Glutamatergic neuron (in vitro differentiated cells): Measurements from ENCODE around the gene BRMS1. TPM values are rescaled to one million over a fixed set of nuclear protein-coding genes. Genes with fewer than 3 reads are reported as not detected.
"Not testable (repeated sequence)": the region's sequence is repeated elsewhere in the genome, so short reads cannot be mapped to it uniquely, and the experiment has no call there.

Source experiments
- DNase-seq: peaks from one replicate; pipeline ENCODE4 v3.0.0; 2022
- H3K27ac Mint-ChIP-seq: one replicate; pipeline ENCODE4 v1.8.0; 2020; ENCODE audit warnings: mild to moderate bottlenecking, mixed read lengths, inconsistent platforms; ENCODE audit not compliant: unreplicated experiment
- H3K27me3 Mint-ChIP-seq: one replicate; pipeline ENCODE4 v1.8.0; 2020; ENCODE audit warnings: mild to moderate bottlenecking, moderate library complexity, mixed read lengths, inconsistent platforms; ENCODE audit not compliant: unreplicated experiment
- H3K36me3 Mint-ChIP-seq: one replicate; pipeline ENCODE4 v1.8.0; 2020; ENCODE audit warnings: mild to moderate bottlenecking, mixed read lengths, inconsistent platforms; ENCODE audit not compliant: unreplicated experiment
- H3K4me1 Mint-ChIP-seq: one replicate; pipeline ENCODE4 v1.8.0; 2020; ENCODE audit warnings: mild to moderate bottlenecking, low read depth, mixed read lengths, inconsistent platforms; ENCODE audit not compliant: unreplicated experiment
- H3K4me3 Mint-ChIP-seq: one replicate; pipeline ENCODE4 v1.8.0; 2020; ENCODE audit warnings: mild to moderate bottlenecking, mixed read lengths, inconsistent platforms; ENCODE audit not compliant: unreplicated experiment
- H3K9me3 Mint-ChIP-seq: one replicate; pipeline ENCODE4 v1.8.0; 2020; ENCODE audit warnings: mild to moderate bottlenecking, moderate library complexity, mixed read lengths, inconsistent platforms; ENCODE audit not compliant: unreplicated experiment
- CTCF ChIP-seq: fragments of 200-600 bp; sonication (generic); IDR thresholded peaks from one replicate; pipeline ENCODE4 v1.5.0; 2021; ENCODE audit not compliant: partially characterized antibody, unreplicated experiment
- total RNA-seq: library from RNA; stranded (reverse); fragmentation: NEBNext Ultra II Directional; extraction: Animal tissue kit (Norgen Biotek cat#: 25700); gene quantifications from one replicate; pipeline ENCODE4 v1.2.1, GENCODE V29; 2021; ENCODE audit not compliant: unreplicated experiment

The BRMS1 gene
- total RNA-seq, 1 donor from 2014 or later = 44.0 TPM

GRCh38 chr11:66313321-66314185, 31.4 kb downstream of the BRMS1 start:
- TF ChIP-seq CTCF = peak; percentile 19
- peaks cover 19% of the 10 kb centered on the region for H3K9me3 Mint-ChIP-seq
- peak overlapping the region; percentile 94 for H3K4me3 Mint-ChIP-seq
- H3K27ac Mint-ChIP-seq = peak overlapping the region; percentile 97
- peaks cover 23% of the 10 kb centered on the region for H3K27me3 Mint-ChIP-seq
- H3K4me1 Mint-ChIP-seq = peaks cover 52% of the 10 kb centered on the region
- H3K36me3 Mint-ChIP-seq = no peaks in the 10 kb centered on the region
- DNase-seq = no peak

- TF ChIP-seq CTCF = no peak
Observed at GRCh38 chr11:66312549-66313320, 32.2 kb downstream of the BRMS1 start.

DNA sequence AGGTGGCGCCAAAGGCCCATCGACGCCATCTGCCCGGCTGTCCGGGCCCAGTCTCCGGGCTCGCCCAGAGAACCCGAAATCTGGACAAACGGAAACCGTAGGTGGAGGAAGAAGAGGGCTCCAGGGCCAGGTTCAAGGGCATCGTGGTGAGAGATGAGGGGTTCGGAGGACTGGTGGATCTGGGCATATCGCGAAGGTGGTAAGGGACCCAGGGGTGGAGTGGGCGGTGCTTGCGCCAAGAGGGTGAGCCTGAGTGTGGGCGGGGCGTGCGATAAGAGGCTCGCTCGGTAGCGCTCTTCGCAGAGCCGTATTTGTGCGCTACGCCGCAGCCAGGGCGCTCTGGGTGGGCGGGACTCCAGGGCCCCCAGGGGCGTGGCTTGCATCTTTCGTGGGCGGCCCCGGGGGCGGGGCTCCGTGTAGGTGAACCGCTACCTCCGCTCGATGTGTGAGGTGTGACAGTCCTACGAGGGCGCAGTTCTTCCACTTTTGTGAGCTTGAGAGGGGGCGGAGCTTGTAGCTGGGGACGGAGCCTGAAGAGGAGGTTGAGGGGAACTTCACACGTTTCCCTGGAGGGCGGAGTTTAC, 32.8 kb downstream of the BRMS1 start:
- Mint-ChIP-seq H3K27ac (peak overlapping the region; percentile 98), H3K27me3 (peaks cover 17% of the 10 kb centered on the region), H3K36me3 (no peaks in the 10 kb centered on the region), H3K9me3 (peaks cover 11% of the 10 kb centered on the region), H3K4me1 (peaks cover 39% of the 10 kb centered on the region), H3K4me3 (peak overlapping the region; percentile 94)
- peak; percentile 86 for DNase-seq
- TF ChIP-seq CTCF = no peak

More at GRCh38 chr11:66312549-66313320, 32.2 kb downstream of the BRMS1 start:
- Mint-ChIP-seq H3K27me3 (peaks cover 20% of the 10 kb centered on the region), H3K4me1 (peaks cover 44% of the 10 kb centered on the region), H3K27ac (peak overlapping the region; percentile 98), H3K9me3 (peaks cover 15% of the 10 kb centered on the region), H3K4me3 (peak overlapping the region; percentile 94), H3K36me3 (no peaks in the 10 kb centered on the region)
- DNase-seq = peak; percentile 100

DNA sequence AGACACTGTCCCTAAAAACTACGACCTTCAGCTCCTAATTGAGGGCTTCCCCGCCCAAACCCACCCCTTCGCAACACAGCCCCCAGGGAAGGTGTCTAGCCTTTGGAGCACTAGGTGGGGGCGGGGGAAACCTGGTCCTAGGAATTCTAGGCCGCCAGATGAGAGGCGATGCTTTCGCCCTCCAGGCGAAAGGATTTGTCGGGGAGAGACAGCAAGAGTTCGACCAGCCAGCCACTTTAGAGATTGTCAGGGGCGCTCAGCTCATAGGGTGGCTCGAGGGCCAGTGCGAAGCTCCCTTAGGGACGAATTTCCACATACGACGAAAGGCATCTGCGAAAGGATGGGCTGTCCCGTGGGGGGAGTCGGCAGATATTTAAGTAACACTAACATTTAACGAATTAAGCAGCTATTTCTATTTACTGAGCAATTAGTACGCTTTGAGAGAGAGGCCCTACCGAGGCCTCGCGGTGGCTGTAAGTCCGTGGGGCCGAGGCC, 33.4 kb downstream of the BRMS1 start:
- TF ChIP-seq CTCF = peak; percentile 46
- peak overlapping the region; percentile 98 for H3K27ac Mint-ChIP-seq
- DNase-seq = peak; percentile 60
- peaks cover 17% of the 10 kb centered on the region for H3K27me3 Mint-ChIP-seq
- peak overlapping the region; percentile 94 for H3K4me3 Mint-ChIP-seq
- H3K36me3 Mint-ChIP-seq = no peaks in the 10 kb centered on the region
- H3K9me3 Mint-ChIP-seq = peaks cover 11% of the 10 kb centered on the region
- peaks cover 39% of the 10 kb centered on the region for H3K4me1 Mint-ChIP-seq

DNA sequence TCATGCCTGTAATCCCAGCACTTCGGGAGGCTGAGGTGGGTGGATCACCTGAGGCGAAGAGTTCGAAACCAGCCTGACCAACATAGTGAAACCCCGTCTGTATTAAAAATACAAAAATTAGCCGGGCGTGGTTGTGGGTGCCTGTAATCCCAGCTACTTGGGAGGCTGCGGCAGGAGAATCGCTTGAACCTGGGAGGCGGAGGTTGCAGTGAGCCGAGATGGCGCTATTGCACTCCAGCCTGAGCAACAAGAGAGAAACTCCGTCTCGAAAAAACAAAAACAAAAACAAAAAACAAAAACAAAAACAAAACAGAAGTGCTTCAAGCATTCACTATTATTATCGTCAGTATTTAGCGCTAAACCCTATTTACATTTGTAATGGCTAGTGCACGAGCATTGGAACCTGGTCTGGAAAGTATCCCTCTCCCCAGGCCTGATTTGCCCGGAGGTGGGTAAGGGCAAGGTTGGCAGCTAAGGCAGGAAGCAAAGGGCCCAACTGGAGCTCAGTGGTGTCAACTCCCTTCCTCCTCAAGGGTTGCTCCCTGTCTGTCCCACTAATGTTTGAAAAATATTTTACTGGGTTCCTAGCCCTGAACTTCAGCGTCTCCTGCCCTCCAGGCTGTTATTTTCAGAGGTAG, 34.0 kb downstream of the BRMS1 start:
- Mint-ChIP-seq H3K4me1 (peaks cover 35% of the 10 kb centered on the region), H3K27ac (peak overlapping the region; percentile 98), H3K4me3 (peak overlapping the region; percentile 94), H3K27me3 (peaks cover 17% of the 10 kb centered on the region), H3K9me3 (peaks cover 11% of the 10 kb centered on the region)
- not testable (repeated sequence) for H3K36me3 Mint-ChIP-seq, DNase-seq
